ENCODE results near the gene PAX6. TPM values are rescaled to one million over a fixed set of nuclear protein-coding genes. Genes with fewer than 3 reads are reported as not detected.
A peak's percentile ranks its signal among the peaks of the same experiment; 100 is the strongest.

The PAX6 gene
- total and polyA plus RNA-seq, 9 of the 15 experiments (the other 6 are each of a cell fraction or from before 2014, with no cell fraction given): 1.5 to 10.9 (median 5.3) TPM

- TF ChIP-seq ATF2 (CRISPR knock-in tag; IDR thresholded peaks at IDR 0.05) (no peak), POLR2B (IDR thresholded peaks at IDR 0.05; ENCODE audit: low read depth, partially characterized antibody) (no peak), ZNF407 (IDR thresholded peaks at IDR 0.05; ENCODE audit: low read depth) (no peak), ETS2 (tag; IDR thresholded peaks at IDR 0.05; ENCODE audit: borderline replicate concordance, poor library complexity, severe bottlenecking) (no peak), ZNF785 (CRISPR knock-in tag; IDR thresholded peaks at IDR 0.05) (no peak), EHMT2 (IDR thresholded peaks at IDR 0.05) (no peak), ZNF449 (CRISPR knock-in tag; IDR thresholded peaks at IDR 0.05) (no peak), NR3C1 (CRISPR knock-in tag; IDR thresholded peaks at IDR 0.05) (peak; percentile 80; the same call in 1 of the 2 replicates), TBP (optimal IDR thresholded peaks at IDR 0.05; ENCODE audit: low read depth, low read length) (no peak), ZNF347 (CRISPR knock-in tag; IDR thresholded peaks at IDR 0.05; ENCODE audit: low read depth) (no peak), ZNF280A (IDR thresholded peaks at IDR 0.05; ENCODE audit: low read depth, partially characterized antibody) (no peak), ZNF165 (CRISPR knock-in tag; IDR thresholded peaks at IDR 0.05; ENCODE audit: borderline replicate concordance) (no peak), ZFPM2 (CRISPR knock-in tag; IDR thresholded peaks at IDR 0.05) (no peak), RFX1 (IDR thresholded peaks at IDR 0.05) (no peak)
Observed at GRCh38 chr11:31815711-31816467, 4.8 kb upstream of the PAX6 start (continued).

All from K562 (cell line).